Measurements from ENCODE around the gene NEMP2. TPM values are rescaled to one million over a fixed set of nuclear protein-coding genes. Genes with fewer than 3 reads are reported as not detected.

The NEMP2 gene
- total RNA-seq, 1 donor from 2014 or later: 7.2 TPM

DNA sequence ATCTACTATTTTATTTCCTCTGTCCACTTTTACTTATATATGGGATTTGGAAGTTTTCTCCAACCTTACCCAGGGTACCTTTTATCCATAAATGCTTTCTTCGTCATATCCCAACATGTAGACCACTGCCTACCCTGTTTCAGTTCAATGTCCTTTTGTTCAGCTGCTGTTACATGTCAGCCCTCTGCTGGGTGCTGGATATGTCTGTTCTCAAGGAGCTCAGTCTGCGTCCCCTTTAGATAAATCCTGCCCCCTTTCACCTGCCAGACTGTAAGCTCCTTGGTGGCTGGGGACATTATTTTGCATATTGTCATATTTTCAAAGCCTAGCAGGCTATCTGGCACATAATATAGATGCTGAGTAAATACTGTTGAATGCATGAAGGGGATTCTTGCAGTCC, 53.2 kb downstream of the NEMP2 start:
- H3K36me3 Mint-ChIP-seq: peaks cover 7% of the 10 kb centered on the region
- H3K9me3 Mint-ChIP-seq: peaks cover 3% of the 10 kb centered on the region
- no peak for DNase-seq (ENCODE audit: extremely low spot score, unreplicated experiment)
- H3K4me1 Mint-ChIP-seq (ENCODE audit: unreplicated experiment): peaks cover 9% of the 10 kb centered on the region
- H3K4me3 Mint-ChIP-seq: no peak overlapping the region
- no peak overlapping the region for H3K27ac Mint-ChIP-seq
- TF ChIP-seq, protein P1, sequence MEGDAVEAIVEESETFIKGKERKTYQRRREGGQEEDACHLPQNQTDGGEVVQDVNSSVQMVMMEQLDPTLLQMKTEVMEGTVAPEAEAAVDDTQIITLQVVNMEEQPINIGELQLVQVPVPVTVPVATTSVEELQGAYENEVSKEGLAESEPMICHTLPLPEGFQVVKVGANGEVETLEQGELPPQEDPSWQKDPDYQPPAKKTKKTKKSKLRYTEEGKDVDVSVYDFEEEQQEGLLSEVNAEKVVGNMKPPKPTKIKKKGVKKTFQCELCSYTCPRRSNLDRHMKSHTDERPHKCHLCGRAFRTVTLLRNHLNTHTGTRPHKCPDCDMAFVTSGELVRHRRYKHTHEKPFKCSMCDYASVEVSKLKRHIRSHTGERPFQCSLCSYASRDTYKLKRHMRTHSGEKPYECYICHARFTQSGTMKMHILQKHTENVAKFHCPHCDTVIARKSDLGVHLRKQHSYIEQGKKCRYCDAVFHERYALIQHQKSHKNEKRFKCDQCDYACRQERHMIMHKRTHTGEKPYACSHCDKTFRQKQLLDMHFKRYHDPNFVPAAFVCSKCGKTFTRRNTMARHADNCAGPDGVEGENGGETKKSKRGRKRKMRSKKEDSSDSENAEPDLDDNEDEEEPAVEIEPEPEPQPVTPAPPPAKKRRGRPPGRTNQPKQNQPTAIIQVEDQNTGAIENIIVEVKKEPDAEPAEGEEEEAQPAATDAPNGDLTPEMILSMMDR (conservative IDR thresholded peaks at IDR 0.05): no peak
- no peaks in the 10 kb centered on the region for H3K27me3 Mint-ChIP-seq

DNA sequence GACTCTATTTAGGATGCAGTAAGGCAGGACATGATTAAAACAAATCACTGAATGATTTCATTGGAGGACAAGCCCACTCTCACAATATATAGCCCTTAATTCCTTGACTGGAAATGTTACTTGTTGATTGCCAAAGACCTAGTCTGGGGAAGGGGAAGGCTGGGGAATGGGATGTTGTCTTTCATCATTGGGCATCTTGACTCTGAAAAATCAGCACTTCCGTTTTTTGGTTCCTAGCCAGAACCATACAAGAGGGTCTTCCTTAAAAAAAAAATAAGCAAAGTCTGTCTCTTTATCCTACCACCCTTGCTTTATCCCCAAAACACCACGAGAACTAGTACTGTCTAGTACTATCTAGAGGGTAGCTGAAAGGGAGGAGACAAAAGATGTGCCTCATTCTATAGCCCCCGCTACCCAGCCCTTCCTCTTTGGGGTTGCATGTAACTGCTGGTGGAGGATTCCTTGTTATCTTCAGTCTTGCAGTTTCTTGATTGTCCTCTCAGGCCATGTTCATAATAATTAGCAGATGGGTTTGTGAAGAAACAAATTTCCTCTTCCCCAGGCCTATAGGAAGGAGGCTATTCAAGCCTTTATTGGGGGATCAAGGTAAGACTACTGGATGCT, 55.8 kb downstream of the NEMP2 start:
- no peak for DNase-seq (ENCODE audit: extremely low spot score, unreplicated experiment)
- peaks cover 9% of the 10 kb centered on the region for H3K4me1 Mint-ChIP-seq (ENCODE audit: unreplicated experiment)
- no peak overlapping the region for H3K4me3 Mint-ChIP-seq
- TF ChIP-seq, protein P1 (conservative IDR thresholded peaks at IDR 0.05): no peak
- no peak overlapping the region for H3K27ac Mint-ChIP-seq
- H3K27me3 Mint-ChIP-seq: no peaks in the 10 kb centered on the region
- H3K9me3 Mint-ChIP-seq: no peaks in the 10 kb centered on the region
- H3K36me3 Mint-ChIP-seq: peaks cover 3% of the 10 kb centered on the region

DNA sequence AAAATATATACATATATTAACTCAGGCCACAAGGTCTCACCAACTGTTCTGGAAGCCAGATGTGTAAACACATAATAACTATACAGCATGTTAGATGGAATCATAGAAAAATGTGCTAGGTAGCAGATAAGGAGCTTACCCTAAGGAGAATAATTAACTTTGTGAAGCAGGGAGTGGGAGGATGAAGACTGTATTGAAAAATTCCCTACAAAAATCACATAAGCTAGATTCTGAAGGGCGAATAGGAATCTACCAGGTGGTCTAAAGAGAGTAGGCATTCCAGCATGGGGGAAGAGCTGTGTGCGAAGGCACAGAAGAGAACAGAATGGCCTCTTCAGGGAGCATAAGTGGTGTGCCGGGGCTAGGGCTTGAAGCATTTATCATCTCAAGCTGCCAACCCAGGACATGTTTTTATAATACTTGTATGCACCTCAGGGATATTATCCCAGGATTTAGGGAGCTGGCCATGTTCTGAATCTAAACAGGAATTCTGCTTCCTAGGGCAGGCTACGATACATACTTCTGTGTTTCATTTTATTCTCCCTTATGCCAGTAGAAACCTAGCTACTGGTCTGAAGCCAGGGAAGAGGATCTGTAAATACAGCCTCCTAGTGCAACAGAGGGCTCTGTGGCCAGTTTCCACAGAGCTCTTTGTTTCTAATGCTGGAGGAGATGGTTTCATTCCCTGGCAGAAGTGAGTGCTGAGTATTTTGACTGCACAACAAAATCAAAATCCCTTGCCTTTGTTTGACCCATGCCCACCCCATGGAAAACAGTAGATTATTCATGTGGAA, 56.7 kb downstream of the NEMP2 start:
- no peaks in the 10 kb centered on the region for H3K27me3 Mint-ChIP-seq
- peaks cover 9% of the 10 kb centered on the region for H3K4me1 Mint-ChIP-seq (ENCODE audit: unreplicated experiment)
- TF ChIP-seq, protein P1 (conservative IDR thresholded peaks at IDR 0.05): no peak
- H3K4me3 Mint-ChIP-seq: peak overlapping the region; percentile 17
- DNase-seq (ENCODE audit: extremely low spot score, unreplicated experiment): no peak
- peaks cover 3% of the 10 kb centered on the region for H3K36me3 Mint-ChIP-seq
- no peaks in the 10 kb centered on the region for H3K9me3 Mint-ChIP-seq
- H3K27ac Mint-ChIP-seq: no peak overlapping the region

DNA sequence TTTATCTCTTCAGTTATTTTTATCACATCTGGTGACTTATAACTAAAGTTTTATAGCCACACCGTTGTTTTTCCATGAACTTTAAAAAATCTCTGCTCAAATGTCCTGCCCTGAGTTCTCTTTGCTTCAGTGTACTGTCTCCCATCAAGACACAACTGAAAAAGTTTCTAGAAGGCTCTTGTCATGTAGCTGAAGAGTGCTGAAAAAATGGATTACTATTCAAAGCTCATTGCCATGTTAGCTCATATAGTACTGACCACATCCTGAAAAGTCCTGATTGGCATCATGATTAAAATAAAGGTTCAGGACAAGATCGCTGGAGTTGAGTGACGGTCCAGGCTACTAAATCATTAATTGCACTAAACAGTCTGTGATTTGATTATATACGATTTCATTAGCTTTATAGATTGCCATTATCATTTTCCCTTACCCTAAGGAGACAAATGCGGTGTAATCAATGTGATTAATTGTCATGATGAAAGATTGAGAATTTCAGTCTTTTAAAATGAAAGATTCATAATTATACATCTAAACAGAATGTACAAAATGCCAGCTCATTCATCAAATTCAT, 64.2 kb downstream of the NEMP2 start:
- Mint-ChIP-seq H3K27me3 (no peaks in the 10 kb centered on the region), H3K4me3 (no peak overlapping the region), H3K9me3 (peaks cover 5% of the 10 kb centered on the region), H3K36me3 (peaks cover 7% of the 10 kb centered on the region), H3K4me1 (ENCODE audit: unreplicated experiment) (peaks cover 32% of the 10 kb centered on the region), H3K27ac (peak overlapping the region; percentile 61)
- DNase-seq (ENCODE audit: extremely low spot score, unreplicated experiment): no peak
- TF ChIP-seq, protein P1 (conservative IDR thresholded peaks at IDR 0.05): no peak

DNA sequence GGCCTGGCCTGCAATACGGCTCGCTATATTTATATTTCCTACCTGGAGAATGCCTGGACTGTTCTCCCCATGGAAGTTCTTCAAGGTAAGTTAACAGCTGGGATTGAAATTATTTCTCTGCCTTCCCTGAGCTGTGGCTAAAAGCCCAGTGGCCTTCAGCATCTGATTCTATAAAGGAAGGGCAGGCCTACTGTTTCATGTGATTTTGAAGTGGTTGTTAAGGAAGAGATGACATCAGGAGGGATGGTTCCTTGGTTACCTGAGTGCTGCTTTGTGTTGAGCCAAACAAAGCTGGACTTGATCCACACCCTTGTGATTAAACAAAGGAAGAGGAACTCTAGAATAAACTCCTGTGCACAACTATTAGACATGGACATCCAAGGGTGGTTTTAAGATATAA, 64.8 kb downstream of the NEMP2 start:
- Mint-ChIP-seq H3K27ac (peak overlapping the region; percentile 81), H3K27me3 (no peaks in the 10 kb centered on the region)
- no peak for DNase-seq (ENCODE audit: extremely low spot score, unreplicated experiment)

More for the DNA sequence above, 64.8 kb downstream of the NEMP2 start:
- Mint-ChIP-seq H3K4me3 (no peak overlapping the region), H3K36me3 (peaks cover 7% of the 10 kb centered on the region), H3K9me3 (peaks cover 5% of the 10 kb centered on the region), H3K4me1 (ENCODE audit: unreplicated experiment) (peaks cover 32% of the 10 kb centered on the region)
- TF ChIP-seq, protein P1 (conservative IDR thresholded peaks at IDR 0.05): no peak
